Smooth muscle cell (in vitro differentiated cells): ENCODE results near the gene COBL. TPM values are rescaled to one million over a fixed set of nuclear protein-coding genes. Genes with fewer than 3 reads are reported as not detected.

Experiments
- DNase-seq: peaks from one replicate; lab custom pipeline; 2025; ENCODE audit not compliant: unreplicated experiment; lab: John Stamatoyannopoulos, UW
- H2AFZ ChIP-seq: fragments of 200-600 bp; sonication (generic); 2 replicates; pipeline ENCODE4 v1.6.0; 2016; ENCODE audit warnings: antibody characterized with exemption, low read depth, mild to moderate bottlenecking
- H3F3A ChIP-seq: fragments of 200-600 bp; sonication (generic); 2 replicates; pipeline ENCODE4 v1.6.0; 2017; ENCODE audit warnings: antibody characterized with exemption, low read depth
- H3K27ac ChIP-seq: fragments of 200-600 bp; sonication (generic); 2 replicates; pipeline ENCODE4 v1.5.1; 2016; ENCODE audit warnings: low read depth, mild to moderate bottlenecking
- H3K27me3 ChIP-seq: fragments of 200-600 bp; sonication (generic); 2 replicates; pipeline ENCODE4 v1.6.1; 2016; ENCODE audit warnings: low read depth, mild to moderate bottlenecking
- H3K36me3 ChIP-seq: fragments of 200-600 bp; sonication (generic); 2 replicates; pipeline ENCODE4 v1.5.1; 2016; ENCODE audit warnings: low read depth
- H3K4me1 ChIP-seq: fragments of 200-600 bp; sonication (generic); 2 replicates; pipeline ENCODE4 v1.5.1; 2016; ENCODE audit warnings: low read depth
- H3K4me2 ChIP-seq: fragments of 200-600 bp; sonication (generic); 2 replicates; pipeline ENCODE4 v1.6.0; 2016; ENCODE audit warnings: mild to moderate bottlenecking
- H3K4me3 ChIP-seq: fragments of 200-600 bp; sonication (generic); 2 replicates; pipeline ENCODE4 v1.5.1; 2016; ENCODE audit warnings: mild to moderate bottlenecking
- H3K79me2 ChIP-seq: fragments of 200-600 bp; sonication (generic); 2 replicates; pipeline ENCODE4 v1.6.0; 2016; ENCODE audit warnings: low read depth, mild to moderate bottlenecking
- H3K9ac ChIP-seq: fragments of 200-600 bp; sonication (generic); 2 replicates; pipeline ENCODE4 v1.6.0; 2016; ENCODE audit warnings: low read depth
- H3K9me3 ChIP-seq: fragments of 200-600 bp; sonication (generic); replicated peaks from 2 replicates; pipeline ENCODE4 v1.5.1; 2016; ENCODE audit warnings: low read depth
- H4K20me1 ChIP-seq: fragments of 200-600 bp; sonication (generic); 2 replicates; pipeline ENCODE4 v1.6.0; 2016; ENCODE audit warnings: low read depth
- CTCF ChIP-seq: fragments of 200-600 bp; sonication (generic); IDR thresholded peaks from 2 replicates; pipeline ENCODE4 v1.5.1; 2017; ENCODE audit warnings: borderline replicate concordance, mild to moderate bottlenecking, antibody characterized with exemption; ENCODE audit not compliant: insufficient read depth, poor library complexity, severe bottlenecking
- WGBS: methylation state at CpG from one replicate; pipeline ENCODE4 v1.1.7; 2016; ENCODE audit warnings: low lambda C conversion rate; 5-methylcytosine and 5-hydroxymethylcytosine counted together
- polyA plus RNA-seq: library from polyadenylated mRNA; unstranded; fragments of >200 nt; fragmentation: Nextera tagmentation; extraction: Ambion mirVana; gene quantifications from 2 replicates; pipeline ENCODE4 v1.2.1, GENCODE V29; 2016
- total RNA-seq: library from RNA; depleted of rRNA; stranded (reverse); fragments of >200 nt; gene quantifications from 2 replicates; pipeline ENCODE4 v1.2.3, GENCODE V29; 2014

Gene COBL
- total and polyA plus RNA-seq, 2 experiments from 2014 or later, result 0.47 to 2.8 TPM

DNA sequence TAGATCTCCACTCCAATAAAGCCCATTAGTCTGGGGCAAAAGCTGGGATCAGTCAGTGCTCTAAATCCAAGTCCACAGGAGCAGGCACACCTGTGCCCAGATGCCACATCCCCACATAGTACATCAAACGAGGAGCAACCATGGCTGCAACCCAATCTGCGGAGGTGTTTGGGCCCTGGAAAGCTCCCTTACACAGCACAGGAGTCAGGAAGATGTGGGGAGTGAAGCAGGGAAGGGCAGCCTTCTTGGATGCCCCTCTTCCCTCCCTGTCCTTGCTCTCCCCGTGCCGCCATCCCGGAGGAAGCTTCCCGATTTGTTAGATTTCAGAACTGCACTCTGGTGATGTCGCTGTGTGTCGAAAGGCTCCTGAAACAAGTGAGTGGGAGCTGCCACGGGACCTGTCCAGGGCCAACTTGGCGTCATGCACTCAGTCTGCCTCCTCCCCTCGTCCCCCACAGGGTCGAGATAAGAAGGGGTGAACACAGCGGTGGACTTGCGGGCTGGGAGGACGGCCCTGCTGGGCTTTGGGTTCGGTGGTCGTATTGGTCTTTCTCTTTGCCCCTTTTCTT lies 303.3 kb downstream of the COBL start:
- no peak for TF ChIP-seq CTCF
- no peaks in the 10 kb centered on the region for H4K20me1 ChIP-seq
- H3K79me2 ChIP-seq, result no peaks in the 10 kb centered on the region
- no peak overlapping the region for H3K9ac ChIP-seq
- H3K4me1 ChIP-seq, result no peaks in the 10 kb centered on the region
- no peaks in the 10 kb centered on the region for H3K36me3 ChIP-seq
- no peak overlapping the region for H2AFZ ChIP-seq
- H3K4me3 ChIP-seq, result no peak overlapping the region
- no peaks in the 10 kb centered on the region for H3F3A ChIP-seq
- no peaks in the 10 kb centered on the region for H3K9me3 ChIP-seq
- no peak overlapping the region for H3K27ac ChIP-seq
- H3K4me2 ChIP-seq, result no peak overlapping the region
- no peak for DNase-seq
- WGBS, result 90% methylated on average over 17 of the region's 17 CpGs
- no peaks in the 10 kb centered on the region for H3K27me3 ChIP-seq

GRCh38 chr7:51012569-51013217 lies 303.9 kb downstream of the COBL start:
- no peaks in the 10 kb centered on the region for H3K27me3 ChIP-seq
- no peaks in the 10 kb centered on the region for H4K20me1 ChIP-seq
- no peak overlapping the region for H2AFZ ChIP-seq
- H3K9ac ChIP-seq, result no peak overlapping the region
- DNase-seq, result no peak
- H3K4me2 ChIP-seq, result no peak overlapping the region
- H3K9me3 ChIP-seq, result no peaks in the 10 kb centered on the region
- no peak overlapping the region for H3K27ac ChIP-seq
- H3F3A ChIP-seq, result no peaks in the 10 kb centered on the region
- WGBS, result 92% methylated on average over 8 of the region's 8 CpGs
- no peak overlapping the region for H3K4me3 ChIP-seq
- H3K36me3 ChIP-seq, result no peaks in the 10 kb centered on the region
- no peak for TF ChIP-seq CTCF
- H3K4me1 ChIP-seq, result no peaks in the 10 kb centered on the region
- H3K79me2 ChIP-seq, result no peaks in the 10 kb centered on the region

DNA sequence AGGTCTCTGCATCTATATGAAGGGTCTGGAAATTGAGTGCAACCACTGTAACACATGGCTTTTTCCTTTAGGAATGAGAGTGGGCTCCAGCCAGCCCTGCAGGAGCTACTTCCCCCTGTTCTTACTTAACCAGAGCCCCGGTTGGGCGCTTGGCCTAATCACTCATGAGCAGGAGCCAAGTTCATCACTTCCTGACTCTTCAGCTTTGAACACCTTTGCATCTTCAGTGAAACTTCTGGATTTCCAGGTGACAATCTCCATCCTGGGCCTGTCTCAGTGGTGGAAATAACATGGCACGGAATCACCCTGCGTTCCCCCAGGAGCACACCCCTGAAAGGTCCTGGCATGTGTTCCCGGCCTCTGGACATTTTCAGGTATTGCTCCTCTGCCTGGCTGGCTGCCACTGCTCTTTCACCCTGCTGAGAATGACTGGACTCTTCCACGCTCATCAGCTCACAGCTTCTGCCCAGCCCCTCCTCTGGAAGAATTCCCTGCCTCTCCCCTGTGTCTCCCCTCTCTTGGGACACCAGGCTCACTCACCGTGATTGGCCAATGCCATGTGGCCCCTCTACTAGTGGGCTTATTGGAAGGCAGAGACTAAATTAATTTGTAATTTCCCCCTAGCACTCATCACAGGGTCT lies 304.8 kb downstream of the COBL start:
- Histone ChIP-seq H3K9ac (no peak overlapping the region), H3K9me3 (no peaks in the 10 kb centered on the region), H3K27me3 (no peaks in the 10 kb centered on the region), H3K4me3 (no peak overlapping the region), H3K4me2 (no peak overlapping the region), H3K79me2 (no peaks in the 10 kb centered on the region), H2AFZ (no peak overlapping the region), H3K27ac (no peak overlapping the region), H3K36me3 (no peaks in the 10 kb centered on the region), H4K20me1 (no peaks in the 10 kb centered on the region), H3F3A (no peaks in the 10 kb centered on the region), H3K4me1 (no peaks in the 10 kb centered on the region)
- WGBS, result 82% methylated on average over 7 of the region's 7 CpGs
- no peak for DNase-seq
- no peak for TF ChIP-seq CTCF

GRCh38 chr7:51010534-51010933 lies 306.1 kb downstream of the COBL start:
- DNase-seq, result no peak
- H3F3A ChIP-seq, result no peaks in the 10 kb centered on the region
- 92% methylated on average over 7 of the region's 7 CpGs for WGBS
- H3K36me3 ChIP-seq, result no peaks in the 10 kb centered on the region
- no peaks in the 10 kb centered on the region for H4K20me1 ChIP-seq
- no peak overlapping the region for H3K9ac ChIP-seq
- no peak for TF ChIP-seq CTCF
- no peak overlapping the region for H3K27ac ChIP-seq
- H3K79me2 ChIP-seq, result no peaks in the 10 kb centered on the region
- peaks cover 4% of the 10 kb centered on the region for H3K27me3 ChIP-seq
- no peak overlapping the region for H3K4me2 ChIP-seq
- H3K4me3 ChIP-seq, result no peak overlapping the region
- H3K9me3 ChIP-seq, result no peaks in the 10 kb centered on the region
- no peaks in the 10 kb centered on the region for H3K4me1 ChIP-seq
- H2AFZ ChIP-seq, result no peak overlapping the region
